SK-N-SH (cell line): ENCODE measurements around the gene TMIE. TPM values are rescaled to one million over a fixed set of nuclear protein-coding genes. Genes with fewer than 3 reads are reported as not detected.

Experiments
- CTCF ChIA-PET: fragments of 300-600, 350-600 bp; formaldehyde crosslinking; extraction: SDS; loops from one replicate; lab custom pipeline; 2021; lab: Yijun Ruan, JAX
- POLR2A ChIA-PET: fragments of 350-600 bp; sonication (Branson Sonifier 250); formaldehyde crosslinking; extraction: SDS; loops from one replicate; lab custom pipeline; 2020; ENCODE audit warnings: antibody characterized with exemption, inconsistent platforms; lab: Yijun Ruan, JAX
- DNase-seq: peaks from one replicate; pipeline ENCODE4 v3.0.0; 2012
- H2AFZ ChIP-seq: fragments of 200-600 bp; sonication (generic); 2 replicates; pipeline ENCODE4 v1.8.1; 2016; ENCODE audit warnings: antibody characterized with exemption, mild to moderate bottlenecking, low read depth
- H3F3A ChIP-seq: fragments of 200-600 bp; sonication (generic); replicated peaks from 2 replicates; pipeline ENCODE3; 2016; ENCODE audit warnings: antibody characterized with exemption, mild to moderate bottlenecking; ENCODE audit not compliant: insufficient read depth
- H3K27ac ChIP-seq, 2 experiments: fragments of 200-500 bp in 1 of 2; fragments of 200-600 bp in 1 of 2; sonication (Bioruptor generic) in 1 of 2; sonication (generic), shearing (Covaris generic) in 1 of 2; 2 replicates each; pipeline versions ENCODE4 v1.5.1 to v1.6.1; 2014 to 2016; ENCODE audit warnings: low read depth in 2 of 2, inconsistent platforms in 1 of 2, low read length in 1 of 2, mild to moderate bottlenecking in 1 of 2, mixed read lengths in 1 of 2
- H3K27me3 ChIP-seq: fragments of 200-600 bp; sonication (generic), shearing (Covaris generic); 2 replicates; pipeline ENCODE4 v1.6.1; 2016; ENCODE audit warnings: mixed run types; ENCODE audit not compliant: insufficient read depth
- H3K36me3 ChIP-seq, 2 experiments: fragments of 200-500 bp in 1 of 2; fragments of 200-600 bp in 1 of 2; sonication (Bioruptor generic) in 1 of 2; sonication (generic) in 1 of 2; replicated peaks in 1 of 2; 2 replicates each; pipeline versions ENCODE3 to v1.5.1; 2014 to 2016; ENCODE audit warnings: low read length in 1 of 2, mild to moderate bottlenecking in 1 of 2; ENCODE audit not compliant: insufficient read depth in 2 of 2, control insufficient read depth in 1 of 2
- H3K4me1 ChIP-seq, 2 experiments: fragments of 200-500 bp in 1 of 2; fragments of 200-600 bp in 1 of 2; sonication (Bioruptor generic) in 1 of 2; sonication (generic), shearing (Covaris generic) in 1 of 2; 2 replicates each; pipeline versions ENCODE4 v1.5.1 to v1.6.1; 2014 to 2016; ENCODE audit warnings: low read depth in 1 of 2, low read length in 1 of 2, mixed run types in 1 of 2; ENCODE audit not compliant: insufficient read depth in 2 of 2, control insufficient read depth in 1 of 2
- H3K4me2 ChIP-seq: fragments of 200-600 bp; sonication (generic), shearing (Covaris generic); 2 replicates; pipeline ENCODE4 v1.6.1; 2017; ENCODE audit warnings: mixed run types
- H3K4me3 ChIP-seq, 2 experiments: fragments of 200-500 bp in 1 of 2; fragments of 200-600 bp in 1 of 2; sonication (Bioruptor generic) in 1 of 2; sonication (generic), shearing (Covaris generic) in 1 of 2; 2 replicates each; pipeline versions ENCODE4 v1.5.1 to v1.8.1; 2014 to 2016; ENCODE audit warnings: low read depth in 2 of 2, inconsistent platforms in 1 of 2, low read length in 1 of 2, mild to moderate bottlenecking in 1 of 2, mixed read lengths in 1 of 2, moderate library complexity in 1 of 2
- H3K79me2 ChIP-seq: fragments of 200-600 bp; sonication (generic); 2 replicates; pipeline ENCODE4 v1.8.1; 2017; ENCODE audit warnings: mild to moderate bottlenecking; ENCODE audit not compliant: insufficient read depth
- H3K9ac ChIP-seq: fragments of 200-600 bp; sonication (generic); 2 replicates; pipeline ENCODE4 v1.6.1; 2017; ENCODE audit warnings: mixed run types
- H3K9me2 ChIP-seq: fragments of 200-600 bp; sonication (generic); 2 replicates; pipeline ENCODE4 v1.6.1; 2017; ENCODE audit warnings: mixed run types
- H3K9me3 ChIP-seq: fragments of 200-600 bp; sonication (generic); 2 replicates; pipeline ENCODE4 v1.6.1; 2017; ENCODE audit warnings: mixed run types, mild to moderate bottlenecking, moderate library complexity
- H4K20me1 ChIP-seq: fragments of 200-600 bp; sonication (generic); 2 replicates; pipeline ENCODE4 v1.6.1; 2017; ENCODE audit warnings: mild to moderate bottlenecking, mixed run types; ENCODE audit not compliant: insufficient read depth
- GATA2 ChIP-seq: sonication (generic); formaldehyde crosslinking; IDR thresholded peaks from 2 replicates; pipeline ENCODE4 v1.5.0; 2020; ENCODE audit warnings: mild to moderate bottlenecking, missing genetic modification reagents
- MXI1 ChIP-seq: IDR thresholded peaks from 2 replicates; pipeline ENCODE4 v1.6.1; 2012; ENCODE audit warnings: mild to moderate bottlenecking, low read depth, low read length, improper control_type of control experiment
- RAD21 ChIP-seq: IDR thresholded peaks from 2 replicates; pipeline ENCODE4 v1.6.1; 2012; ENCODE audit warnings: mild to moderate bottlenecking, low read length
- WGBS: methylation state at CpG from one replicate; pipeline ENCODE4 v1.1.6; 2017; ENCODE audit warnings: low lambda C conversion rate; 5-methylcytosine and 5-hydroxymethylcytosine counted together
- polyA plus RNA-seq, 3 experiments: library from polyadenylated mRNA; depleted of rRNA; stranded (reverse); fragments of >200 nt; gene quantifications; 2 replicates each; pipeline ENCODE4 v1.2.3, GENCODE V29; 2012
- TF ChIP-seq, protein P1 (sequence below): IDR thresholded peaks from 2 replicates; pipeline ENCODE4 v1.4.0; 2012; ENCODE audit warnings: low read depth, borderline replicate concordance

Gene TMIE
- polyA plus RNA-seq, 1 of the 3 experiments (the other 2 are of a cell fraction): 0.03 TPM

GRCh38 chr3:46662771-46663551, 38.2 kb upstream of the TMIE start:
- Histone ChIP-seq H3K4me3 (no peak overlapping the region), H3K9ac (no peak overlapping the region), H2AFZ (no peak overlapping the region), H3K9me2 (no peaks in the 10 kb centered on the region), H3K79me2 (no peaks in the 10 kb centered on the region), H3F3A (no peaks in the 10 kb centered on the region), H3K27ac (peak overlapping the region in 1 of 2 experiments; percentile 9; a peak in 1 of 4 replicates), H3K9me3 (no peaks in the 10 kb centered on the region), H3K4me1 (peaks cover 0 to 72% of the 10 kb centered on the region in 2 experiments; a peak in 1 of 4 replicates), H3K36me3 (no peaks in the 10 kb centered on the region), H3K4me2 (no peak overlapping the region), H4K20me1 (no peaks in the 10 kb centered on the region), H3K27me3 (no peaks in the 10 kb centered on the region)
- CTCF ChIA-PET: interaction anchor here (0.6 to 5.1 kb wide), 10 partner anchors 10 to 273 kb away, joined by 3 to 54 read pairs (median 5); partner anchors contain the start of gene ALS2CL
- peak; percentile 27 for DNase-seq
- TF ChIP-seq, protein P1, sequence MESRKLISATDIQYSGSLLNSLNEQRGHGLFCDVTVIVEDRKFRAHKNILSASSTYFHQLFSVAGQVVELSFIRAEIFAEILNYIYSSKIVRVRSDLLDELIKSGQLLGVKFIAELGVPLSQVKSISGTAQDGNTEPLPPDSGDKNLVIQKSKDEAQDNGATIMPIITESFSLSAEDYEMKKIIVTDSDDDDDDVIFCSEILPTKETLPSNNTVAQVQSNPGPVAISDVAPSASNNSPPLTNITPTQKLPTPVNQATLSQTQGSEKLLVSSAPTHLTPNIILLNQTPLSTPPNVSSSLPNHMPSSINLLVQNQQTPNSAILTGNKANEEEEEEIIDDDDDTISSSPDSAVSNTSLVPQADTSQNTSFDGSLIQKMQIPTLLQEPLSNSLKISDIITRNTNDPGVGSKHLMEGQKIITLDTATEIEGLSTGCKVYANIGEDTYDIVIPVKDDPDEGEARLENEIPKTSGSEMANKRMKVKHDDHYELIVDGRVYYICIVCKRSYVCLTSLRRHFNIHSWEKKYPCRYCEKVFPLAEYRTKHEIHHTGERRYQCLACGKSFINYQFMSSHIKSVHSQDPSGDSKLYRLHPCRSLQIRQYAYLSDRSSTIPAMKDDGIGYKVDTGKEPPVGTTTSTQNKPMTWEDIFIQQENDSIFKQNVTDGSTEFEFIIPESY: no peak
- 0 out of 2 replicates have a peak, but pooled peaks have one; percentile 31 for TF ChIP-seq MXI1
- WGBS: 63% methylated on average over 15 of the region's 17 CpGs
- POLR2A ChIA-PET: no interaction called here

DNA sequence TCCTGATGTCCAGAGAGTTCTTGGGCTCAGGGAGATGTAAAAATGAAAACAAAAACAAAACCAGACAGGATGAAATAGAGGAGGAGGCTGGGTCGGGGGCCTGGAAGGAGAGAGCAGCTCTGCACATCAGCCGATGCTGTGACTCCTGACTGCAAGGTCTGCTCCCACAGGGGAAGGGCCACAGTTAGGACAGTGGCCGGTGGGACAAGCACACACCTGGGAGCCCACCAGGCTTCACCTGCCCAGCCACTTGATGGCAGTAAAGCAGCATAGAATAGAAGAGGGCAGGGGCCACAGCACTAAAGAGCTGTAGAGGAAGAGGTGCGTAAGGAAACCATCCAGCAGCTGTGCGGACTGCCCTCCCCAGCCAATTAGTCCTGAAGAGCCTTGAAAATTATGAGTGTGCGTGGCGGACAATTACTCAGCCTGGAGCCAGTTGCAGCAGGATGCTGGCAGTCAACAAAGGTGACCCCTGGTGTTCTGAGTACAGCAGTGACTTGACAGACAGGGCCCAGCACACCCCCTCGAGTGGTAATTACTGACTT, 37.5 kb upstream of the TMIE start:
- peak overlapping the region in 1 of 2 experiments; percentile 16; a peak in 1 of 4 replicates for H3K27ac ChIP-seq
- no peaks in the 10 kb centered on the region for H3K36me3 ChIP-seq
- no peak overlapping the region for H3K9ac ChIP-seq
- no peaks in the 10 kb centered on the region for H3F3A ChIP-seq
- no peaks in the 10 kb centered on the region for H3K9me2 ChIP-seq
- H3K4me2 ChIP-seq: no peak overlapping the region
- ChIA-PET CTCF (interaction anchor here (0.7 to 5.1 kb wide), 14 partner anchors 9 to 335 kb away, joined by 3 to 54 read pairs (median 5); partner anchors contain the start of genes ALS2CL and TMIE), POLR2A (interaction anchor here (0.9 kb wide), 1 partner anchor 39 kb away, joined by 3 read pairs; no protein-coding TSS in a partner anchor)
- 61% methylated on average over 8 of the region's 8 CpGs for WGBS
- no peaks in the 10 kb centered on the region for H3K9me3 ChIP-seq
- H4K20me1 ChIP-seq: no peaks in the 10 kb centered on the region
- H3K27me3 ChIP-seq: no peaks in the 10 kb centered on the region
- peaks cover 0 to 72% of the 10 kb centered on the region in 2 experiments; a peak in 1 of 4 replicates for H3K4me1 ChIP-seq
- H3K79me2 ChIP-seq: no peaks in the 10 kb centered on the region
- DNase-seq: peak; percentile 59
- peak; percentile 51 for TF ChIP-seq RAD21
- no peak for TF ChIP-seq GATA2 (CRISPR knock-in tag)
- 0 out of 2 replicates have a peak, but pooled peaks have one; percentile 3 for TF ChIP-seq MXI1
- no peak overlapping the region for H3K4me3 ChIP-seq
- no peak overlapping the region for H2AFZ ChIP-seq
